Stimulated activated naive B cell treated with anti-CD40 and anti-IgM and Interleukin-4, amounts not matched to agents 10 μg/mL and 1 μg/mL and 100 μg/mL, for 72 hours (primary cell): ENCODE results near the gene HBA2.
A peak's percentile ranks its signal among the peaks of the same experiment; 100 is the strongest.
"Not testable (repeated sequence)": the region's sequence is repeated elsewhere in the genome, so short reads cannot be mapped to it uniquely, and the experiment has no call there.

Experiments
- ATAC-seq, 2 donors: fragments of 150-1000 bp; cut with Tn5 transposase; replicated peaks; 2 replicates each; pipeline ENCODE4 v1.10.0; 2021; ENCODE audit warnings: moderate library complexity in 1 of 2
- DNase-seq: peaks from one replicate; pipeline ENCODE4 v3.0.0; 2021
- H3K27ac Mint-ChIP-seq: one replicate; pipeline ENCODE4 v1.8.0; 2022; ENCODE audit warnings: mild to moderate bottlenecking, mixed read lengths
- H3K27me3 Mint-ChIP-seq, 2 donors: one replicate each; pipeline ENCODE4 v1.8.0; 2022; ENCODE audit warnings: mixed read lengths in 2 of 2
- H3K36me3 Mint-ChIP-seq, 2 donors: one replicate each; pipeline ENCODE4 v1.8.0; 2022; ENCODE audit warnings: mixed read lengths in 2 of 2, mild to moderate bottlenecking in 1 of 2
- H3K4me1 Mint-ChIP-seq, 2 donors: one replicate each; pipeline ENCODE4 v1.8.0; 2022; ENCODE audit warnings: mixed read lengths in 2 of 2, mild to moderate bottlenecking in 1 of 2
- H3K4me3 Mint-ChIP-seq, 2 donors: one replicate each; pipeline ENCODE4 v1.8.0; 2022; ENCODE audit warnings: mild to moderate bottlenecking in 2 of 2, mixed read lengths in 2 of 2, moderate library complexity in 1 of 2
- H3K9me3 Mint-ChIP-seq, 2 donors: one replicate each; pipeline ENCODE4 v1.8.0; 2022; ENCODE audit warnings: mixed read lengths in 2 of 2, mild to moderate bottlenecking in 1 of 2

Gene HBA2

GRCh38 chr16:149024-149660, 23.5 kb upstream of the HBA2 start:
- ATAC-seq (no peak), DNase-seq (no peak)
- Mint-ChIP-seq H3K4me1 (peaks cover 5 to 6% of the 10 kb centered on the region in 2 donors), H3K27ac (no peak overlapping the region), H3K36me3 (no peaks in the 10 kb centered on the region), H3K4me3 (no peak overlapping the region), H3K27me3 (peaks cover 26 to 49% of the 10 kb centered on the region in 2 donors), H3K9me3 (no peaks in the 10 kb centered on the region)

GRCh38 chr16:152141-153128, 20.2 kb upstream of the HBA2 start, which contains the start of gene HBZ:
TSS of gene HBZ (plus strand) at chr16:152644. CDS start at chr16:152910, 266 bp downstream.
- Mint-ChIP-seq H3K4me3 (peak within 1 kb of the TSS; percentile 65), H3K4me1 (peaks cover 14 to 16% of the 10 kb centered on the region in 2 donors), H3K27me3 (peaks cover 31 to 63% of the 10 kb centered on the region in 2 donors), H3K9me3 (no peaks in the 10 kb centered on the region), H3K36me3 (no peaks in the 10 kb centered on the region), H3K27ac (no peak within 1 kb of the TSS)
- ATAC-seq (peak; percentile 36 to 57), DNase-seq (no peak)

GRCh38 chr16:153129-153521, 19.6 kb upstream of the HBA2 start:
- not testable (repeated sequence) for H3K36me3 Mint-ChIP-seq, ATAC-seq, DNase-seq, H3K27ac Mint-ChIP-seq, H3K9me3 Mint-ChIP-seq
- H3K27me3 Mint-ChIP-seq = peaks cover 31 to 68% of the 10 kb centered on the region in 2 donors
- peaks cover 14 to 16% of the 10 kb centered on the region in 2 donors for H3K4me1 Mint-ChIP-seq
- H3K4me3 Mint-ChIP-seq = peak overlapping the region; percentile 65

- H3K9me3 Mint-ChIP-seq, H3K36me3 Mint-ChIP-seq, DNase-seq, H3K27ac Mint-ChIP-seq, H3K4me3 Mint-ChIP-seq: not testable (repeated sequence)
- peak; percentile 50 to 51 for ATAC-seq
- Mint-ChIP-seq H3K27me3 (peaks cover 29 to 67% of the 10 kb centered on the region in 2 donors), H3K4me1 (peaks cover 14 to 16% of the 10 kb centered on the region in 2 donors)
Observed at GRCh38 chr16:153550-154216, 19.0 kb upstream of the HBA2 start.

GRCh38 chr16:154217-155030, 18.3 kb upstream of the HBA2 start:
- Mint-ChIP-seq H3K27ac (peak overlapping the region; percentile 62), H3K4me3 (peak overlapping the region; percentile 77 to 85), H3K27me3 (peaks cover 31 to 66% of the 10 kb centered on the region in 2 donors), H3K36me3 (peaks cover 0 to 2% of the 10 kb centered on the region in 2 donors), H3K9me3 (no peaks in the 10 kb centered on the region), H3K4me1 (peaks cover 14 to 16% of the 10 kb centered on the region in 2 donors)
- ATAC-seq (peak; percentile 62 to 71), DNase-seq (peak; percentile 26)

GRCh38 chr16:155031-155398, 17.7 kb upstream of the HBA2 start:
- Mint-ChIP-seq H3K36me3 (peaks cover 0 to 2% of the 10 kb centered on the region in 2 donors), H3K27me3 (peaks cover 37 to 64% of the 10 kb centered on the region in 2 donors), H3K27ac (no peak overlapping the region), H3K9me3 (no peaks in the 10 kb centered on the region), H3K4me3 (peak overlapping the region; percentile 77 to 85), H3K4me1 (peaks cover 14 to 16% of the 10 kb centered on the region in 2 donors)
- ATAC-seq = no peak
- DNase-seq = no peak

- Mint-ChIP-seq H3K27me3 (peaks cover 46 to 59% of the 10 kb centered on the region in 2 donors), H3K4me1 (peaks cover 8% of the 10 kb centered on the region in 2 donors), H3K9me3 (no peaks in the 10 kb centered on the region), H3K27ac (no peak overlapping the region), H3K36me3 (peaks cover 0 to 2% of the 10 kb centered on the region in 2 donors), H3K4me3 (no peak overlapping the region)
- no peak for DNase-seq
- ATAC-seq = no peak
Observed at GRCh38 chr16:159136-159849, 13.4 kb upstream of the HBA2 start.

GRCh38 chr16:160242-160641, 12.4 kb upstream of the HBA2 start:
- not testable (repeated sequence) for H3K4me1 Mint-ChIP-seq, ATAC-seq, H3K9me3 Mint-ChIP-seq, H3K27ac Mint-ChIP-seq, H3K36me3 Mint-ChIP-seq, DNase-seq, H3K4me3 Mint-ChIP-seq
- H3K27me3 Mint-ChIP-seq = peaks cover 40 to 53% of the 10 kb centered on the region in 2 donors

GRCh38 chr16:160691-161190, 11.9 kb upstream of the HBA2 start:
- Mint-ChIP-seq H3K9me3 (no peaks in the 10 kb centered on the region), H3K4me3 (no peak overlapping the region)

GRCh38 chr16:162271-162991, 10.2 kb upstream of the HBA2 start:
- Mint-ChIP-seq H3K27ac (no peak overlapping the region), H3K9me3 (no peaks in the 10 kb centered on the region), H3K27me3 (peaks cover 46 to 61% of the 10 kb centered on the region in 2 donors), H3K36me3 (peaks cover 0 to 2% of the 10 kb centered on the region in 2 donors), H3K4me3 (no peak overlapping the region), H3K4me1 (peaks cover 3 to 19% of the 10 kb centered on the region in 2 donors)
- ATAC-seq = no peak
- DNase-seq = no peak

More at GRCh38 chr16:160691-161190, 11.9 kb upstream of the HBA2 start:
- ATAC-seq = no peak
- Mint-ChIP-seq H3K36me3 (peaks cover 0 to 2% of the 10 kb centered on the region in 2 donors), H3K4me1 (peaks cover 1 to 9% of the 10 kb centered on the region in 2 donors), H3K27ac (no peak overlapping the region), H3K27me3 (peaks cover 40 to 58% of the 10 kb centered on the region in 2 donors)
- no peak for DNase-seq

GRCh38 chr16:163139-163538, 9.5 kb upstream of the HBA2 start:
- not testable (repeated sequence) for H3K4me3 Mint-ChIP-seq, DNase-seq, H3K36me3 Mint-ChIP-seq, H3K9me3 Mint-ChIP-seq, ATAC-seq, H3K27ac Mint-ChIP-seq
- peaks cover 3 to 19% of the 10 kb centered on the region in 2 donors for H3K4me1 Mint-ChIP-seq
- H3K27me3 Mint-ChIP-seq = peaks cover 50 to 61% of the 10 kb centered on the region in 2 donors

- H3K27me3 Mint-ChIP-seq = peaks cover 52 to 63% of the 10 kb centered on the region in 2 donors
- not testable (repeated sequence) for H3K27ac Mint-ChIP-seq, ATAC-seq, H3K9me3 Mint-ChIP-seq, H3K36me3 Mint-ChIP-seq, DNase-seq, H3K4me3 Mint-ChIP-seq
- peaks cover 3 to 19% of the 10 kb centered on the region in 2 donors for H3K4me1 Mint-ChIP-seq
Observed at GRCh38 chr16:163696-164095, 9.0 kb upstream of the HBA2 start.
